ENCODE results near the gene MAP3K8. TPM values are rescaled to one million over a fixed set of nuclear protein-coding genes. Genes with fewer than 3 reads are reported as not detected.

MAP3K8 gene
- polyA plus RNA-seq, 3 donors, result 54.5 to 206 (median 59.2) TPM

DNA sequence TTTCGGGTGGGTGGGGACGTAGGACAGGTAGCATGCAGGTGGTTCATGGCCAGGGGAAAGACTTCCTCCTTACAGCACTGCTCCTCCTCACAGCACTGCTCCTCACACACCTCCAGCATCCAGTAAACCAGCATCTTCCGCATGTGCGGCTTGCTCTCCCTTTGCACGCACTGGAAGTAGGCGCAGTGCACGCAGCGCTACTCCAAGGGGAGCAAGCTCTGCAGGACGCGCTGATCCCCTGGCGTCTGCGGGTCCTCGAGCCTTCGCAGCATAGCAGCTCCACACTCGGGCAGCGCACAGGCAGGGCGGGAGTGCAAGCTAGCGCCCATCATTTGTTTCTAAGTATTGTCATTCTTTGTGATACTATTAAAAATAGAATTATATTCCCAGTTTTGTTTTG lies 30.5 kb upstream of the MAP3K8 start:
- H3K4me3 Mint-ChIP-seq, result no peak overlapping the region
- H3K4me2 ChIP-seq (replicated peaks; ENCODE audit: extremely low read depth, low read length, poor library complexity, severe bottlenecking), result no peak overlapping the region
- no peak for DNase-seq
- H3K9me3 Mint-ChIP-seq, result peaks cover 7 to 19% (median 11%) of the 10 kb centered on the region in 7 donors
- no peaks in the 10 kb centered on the region for H3K79me2 ChIP-seq (ENCODE audit: insufficient read depth, low read length)
- no peaks in the 10 kb centered on the region for H3K27me3 ChIP-seq (ENCODE audit: control insufficient read depth in 2 of 2, insufficient read depth in 2 of 2, low read length in 2 of 2)
- H2AFZ ChIP-seq (ENCODE audit: insufficient read depth, low read depth, low read length, poor library complexity, severe bottlenecking), result no peak overlapping the region
- intact Hi-C loops (cut with micrococcal nuclease), result no loop called here
- H3K4me3 ChIP-seq (replicated peaks in 1 of 3; ENCODE audit: low read depth in 2 of 3, low read length in 3 of 3), result no peak overlapping the region
- no peak overlapping the region for H3K9ac ChIP-seq (ENCODE audit: insufficient read depth, low read length, poor library complexity, severe bottlenecking)
- H3K36me3 ChIP-seq (replicated peaks in 1 of 2; ENCODE audit: control insufficient read depth in 1 of 2, insufficient read depth in 2 of 2, low read length in 2 of 2), result no peaks in the 10 kb centered on the region
- peaks cover 0 to 3% (median 1%) of the 10 kb centered on the region in 3 donors for H3K27me3 Mint-ChIP-seq (ENCODE audit: low read depth in 3 of 3)
- H3K27ac ChIP-seq (ENCODE audit: low read depth in 1 of 2, low read length in 2 of 2), result no peak overlapping the region
- peaks cover 8 to 9% of the 10 kb centered on the region in 2 donors for H3K9me3 ChIP-seq (replicated peaks in 1 of 2; ENCODE audit: control insufficient read depth in 1 of 2, insufficient read depth in 1 of 2, low read length in 2 of 2)
- WGBS (ENCODE audit: insufficient coverage), result 98% methylated on average over 11 of the region's 18 CpGs
- TF ChIP-seq, protein P1, sequence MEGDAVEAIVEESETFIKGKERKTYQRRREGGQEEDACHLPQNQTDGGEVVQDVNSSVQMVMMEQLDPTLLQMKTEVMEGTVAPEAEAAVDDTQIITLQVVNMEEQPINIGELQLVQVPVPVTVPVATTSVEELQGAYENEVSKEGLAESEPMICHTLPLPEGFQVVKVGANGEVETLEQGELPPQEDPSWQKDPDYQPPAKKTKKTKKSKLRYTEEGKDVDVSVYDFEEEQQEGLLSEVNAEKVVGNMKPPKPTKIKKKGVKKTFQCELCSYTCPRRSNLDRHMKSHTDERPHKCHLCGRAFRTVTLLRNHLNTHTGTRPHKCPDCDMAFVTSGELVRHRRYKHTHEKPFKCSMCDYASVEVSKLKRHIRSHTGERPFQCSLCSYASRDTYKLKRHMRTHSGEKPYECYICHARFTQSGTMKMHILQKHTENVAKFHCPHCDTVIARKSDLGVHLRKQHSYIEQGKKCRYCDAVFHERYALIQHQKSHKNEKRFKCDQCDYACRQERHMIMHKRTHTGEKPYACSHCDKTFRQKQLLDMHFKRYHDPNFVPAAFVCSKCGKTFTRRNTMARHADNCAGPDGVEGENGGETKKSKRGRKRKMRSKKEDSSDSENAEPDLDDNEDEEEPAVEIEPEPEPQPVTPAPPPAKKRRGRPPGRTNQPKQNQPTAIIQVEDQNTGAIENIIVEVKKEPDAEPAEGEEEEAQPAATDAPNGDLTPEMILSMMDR (IDR thresholded peaks at IDR 0.05), result no peak
- peaks cover 8% of the 10 kb centered on the region for H3K4me1 Mint-ChIP-seq
- no peak overlapping the region for H3K27ac Mint-ChIP-seq
- H3K4me1 ChIP-seq (ENCODE audit: control insufficient read depth in 1 of 2, insufficient read depth in 2 of 2, low read length in 2 of 2), result peaks cover 0 to 7% of the 10 kb centered on the region in 2 donors
- H3K36me3 Mint-ChIP-seq, result peaks cover 0 to 1% of the 10 kb centered on the region in 2 donors
- H4K20me1 ChIP-seq (ENCODE audit: insufficient read depth, low read length), result no peaks in the 10 kb centered on the region

DNA sequence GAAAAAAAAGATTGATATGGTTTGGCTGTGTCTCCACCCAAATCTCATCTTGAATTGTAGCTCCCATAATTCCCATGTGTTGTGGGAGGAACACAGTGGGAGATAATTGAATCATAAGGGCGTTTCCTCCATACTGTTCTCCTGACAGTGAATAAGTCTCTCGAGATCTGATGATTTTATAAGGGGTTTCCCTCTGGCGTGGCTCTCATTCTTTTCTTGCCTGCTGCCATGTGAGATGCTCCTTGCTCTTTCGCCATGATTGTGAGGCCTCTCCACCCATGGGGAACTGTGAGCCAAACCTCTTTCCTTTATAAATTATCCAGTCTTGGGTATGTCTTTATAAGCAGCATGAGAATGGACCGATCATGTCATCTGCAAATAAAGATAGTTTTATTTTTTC lies 29.4 kb upstream of the MAP3K8 start:
- Histone ChIP-seq H3K79me2 (ENCODE audit: insufficient read depth, low read length) (no peaks in the 10 kb centered on the region), H3K4me1 (ENCODE audit: control insufficient read depth in 1 of 2, insufficient read depth in 2 of 2, low read length in 2 of 2) (no peaks in the 10 kb centered on the region), H3K27ac (ENCODE audit: low read depth in 1 of 2, low read length in 2 of 2) (no peak overlapping the region), H3K36me3 (replicated peaks in 1 of 2; ENCODE audit: control insufficient read depth in 1 of 2, insufficient read depth in 2 of 2, low read length in 2 of 2) (no peaks in the 10 kb centered on the region), H4K20me1 (ENCODE audit: insufficient read depth, low read length) (no peaks in the 10 kb centered on the region), H2AFZ (ENCODE audit: insufficient read depth, low read depth, low read length, poor library complexity, severe bottlenecking) (no peak overlapping the region), H3K9me3 (replicated peaks in 1 of 2; ENCODE audit: control insufficient read depth in 1 of 2, insufficient read depth in 1 of 2, low read length in 2 of 2) (peaks cover 8 to 9% of the 10 kb centered on the region in 2 donors), H3K4me2 (replicated peaks; ENCODE audit: extremely low read depth, low read length, poor library complexity, severe bottlenecking) (no peak overlapping the region), H3K4me3 (replicated peaks in 1 of 3; ENCODE audit: low read depth in 2 of 3, low read length in 3 of 3) (no peak overlapping the region), H3K27me3 (ENCODE audit: control insufficient read depth in 2 of 2, insufficient read depth in 2 of 2, low read length in 2 of 2) (no peaks in the 10 kb centered on the region), H3K9ac (ENCODE audit: insufficient read depth, low read length, poor library complexity, severe bottlenecking) (no peak overlapping the region)
- Mint-ChIP-seq H3K4me1 (no peaks in the 10 kb centered on the region), H3K4me3 (no peak overlapping the region), H3K27me3 (ENCODE audit: low read depth in 3 of 3) (peaks cover 0 to 3% (median 1%) of the 10 kb centered on the region in 3 donors), H3K36me3 (peaks cover 0 to 1% of the 10 kb centered on the region in 2 donors), H3K27ac (no peak overlapping the region), H3K9me3 (peaks cover 7 to 19% (median 11%) of the 10 kb centered on the region in 7 donors)
- TF ChIP-seq, protein P1 (IDR thresholded peaks at IDR 0.05), result no peak
- intact Hi-C loops (cut with micrococcal nuclease), result no loop called here
- no peak for DNase-seq
- no CpG with 5 or more reads among the region's 5 CpGs for WGBS (ENCODE audit: insufficient coverage)

All from CD14-positive monocyte (primary cell).